Right atrium auricular region (tissue), 2 donors: ENCODE data around the gene RGS13. TPM values are rescaled to one million over a fixed set of nuclear protein-coding genes. Genes with fewer than 3 reads are reported as not detected.

Experiments
- DNase-seq: peaks from one replicate; pipeline ENCODE4 v3.0.0-alpha.2; 2019; ENCODE audit warnings: low spot score
- H3K27ac ChIP-seq, 2 donors: fragments of 200-600 bp; sonication (generic); 1 replicate in 1 of 2; 2 replicates in 1 of 2; pipeline ENCODE4 v1.5.1; 2016 to 2019
- H3K27me3 ChIP-seq, 2 donors: fragments of 200-600 bp; sonication (generic); one replicate each; pipeline versions ENCODE4 v1.5.1 to v1.6.0; 2017 to 2019
- H3K36me3 ChIP-seq: fragments of 200-600 bp; sonication (generic); one replicate; pipeline ENCODE4 v1.5.1; 2016
- H3K4me1 ChIP-seq, 2 donors: fragments of 200-600 bp; sonication (generic); one replicate each; pipeline versions ENCODE4 v1.5.1 to v1.6.0; 2017 to 2019
- H3K4me3 ChIP-seq, 2 donors: fragments of 200-600 bp; sonication (generic); 1 replicate in 1 of 2; 2 replicates in 1 of 2; pipeline ENCODE4 v1.5.1; 2017 to 2019; ENCODE audit warnings: mild to moderate bottlenecking in 1 of 2, moderate library complexity in 1 of 2
- H3K9me3 ChIP-seq, 2 donors: fragments of 200-600 bp; sonication (generic); one replicate each; pipeline ENCODE4 v1.5.1; 2019
- CTCF ChIP-seq, 2 donors: fragments of 200-600 bp; sonication (generic); IDR thresholded peaks; one replicate each; pipeline ENCODE4 v1.5.1; 2019; ENCODE audit warnings: antibody characterized with exemption in 2 of 2
- total RNA-seq, 2 donors: library from RNA; depleted of rRNA; stranded (reverse); fragments of >200 nt; gene quantifications; one replicate each; pipeline ENCODE4 v1.1.0, GENCODE V29; 2016

Gene RGS13
- total RNA-seq, 2 donors from 2014 or later = not detected

GRCh38 chr1:192602757-192603156 is 33.2 kb upstream of the RGS13 start:
- H3K36me3 ChIP-seq = no peaks in the 10 kb centered on the region
- no peak for DNase-seq
- H3K4me1 ChIP-seq = no peaks in the 10 kb centered on the region
- TF ChIP-seq CTCF (IDR thresholded peaks at IDR 0.05) = no peak
- no peak overlapping the region for H3K4me3 ChIP-seq
- H3K9me3 ChIP-seq = no peaks in the 10 kb centered on the region
- no peak overlapping the region for H3K27ac ChIP-seq
- no peaks in the 10 kb centered on the region for H3K27me3 ChIP-seq

GRCh38 chr1:192603218-192603787 is 32.6 kb upstream of the RGS13 start:
- H3K27ac ChIP-seq = no peak overlapping the region
- TF ChIP-seq CTCF (IDR thresholded peaks at IDR 0.05) = no peak
- H3K4me1 ChIP-seq = no peaks in the 10 kb centered on the region

GRCh38 chr1:192604979-192605620 is 30.8 kb upstream of the RGS13 start:
- no peak for TF ChIP-seq CTCF (IDR thresholded peaks at IDR 0.05)
- no peak for DNase-seq
- Histone ChIP-seq H3K27ac (no peak overlapping the region), H3K36me3 (no peaks in the 10 kb centered on the region), H3K4me3 (no peak overlapping the region), H3K9me3 (no peaks in the 10 kb centered on the region), H3K27me3 (no peaks in the 10 kb centered on the region), H3K4me1 (no peaks in the 10 kb centered on the region)

More at GRCh38 chr1:192603218-192603787, 32.6 kb upstream of the RGS13 start:
- Histone ChIP-seq H3K27me3 (no peaks in the 10 kb centered on the region), H3K36me3 (no peaks in the 10 kb centered on the region), H3K4me3 (no peak overlapping the region), H3K9me3 (no peaks in the 10 kb centered on the region)
- DNase-seq = no peak

GRCh38 chr1:192608671-192609070 is 27.3 kb upstream of the RGS13 start:
- no peaks in the 10 kb centered on the region for H3K27me3 ChIP-seq
- DNase-seq = no peak
- H3K9me3 ChIP-seq = no peaks in the 10 kb centered on the region
- TF ChIP-seq CTCF (IDR thresholded peaks at IDR 0.05) = no peak
- H3K27ac ChIP-seq = no peak overlapping the region
- H3K4me1 ChIP-seq = no peaks in the 10 kb centered on the region
- no peak overlapping the region for H3K4me3 ChIP-seq
- no peaks in the 10 kb centered on the region for H3K36me3 ChIP-seq

GRCh38 chr1:192609110-192610079 is 26.6 kb upstream of the RGS13 start:
- H3K36me3 ChIP-seq = no peaks in the 10 kb centered on the region
- no peaks in the 10 kb centered on the region for H3K27me3 ChIP-seq
- no peak for TF ChIP-seq CTCF (IDR thresholded peaks at IDR 0.05)
- DNase-seq = peak; percentile 78
- no peaks in the 10 kb centered on the region for H3K4me1 ChIP-seq
- H3K4me3 ChIP-seq = no peak overlapping the region
- no peak overlapping the region for H3K27ac ChIP-seq
- H3K9me3 ChIP-seq = no peaks in the 10 kb centered on the region
